IMR-90 (cell line): ENCODE measurements around the gene OTOA. TPM values are rescaled to one million over a fixed set of nuclear protein-coding genes. Genes with fewer than 3 reads are reported as not detected.
A peak's percentile ranks its signal among the peaks of the same experiment; 100 is the strongest.

Experiments
- ATAC-seq: fragments of 200-7000 bp; cut with Tn5 transposase; 2 replicates; pipeline ENCODE4 v1.9.1; 2020; ENCODE audit warnings: low read depth, mild to moderate bottlenecking, moderate library complexity
- BruUV-seq: library from RNA; stranded (reverse); fragments of 400-500 nt; replicated peaks from 2 replicates; lab custom pipeline; 2021; lab: Mats Ljungman, UMichigan
- CTCF ChIA-PET: fragments of 300-600 bp; formaldehyde crosslinking; extraction: SDS; loops from one replicate; lab custom pipeline; 2021; ENCODE audit warnings: antibody characterized with exemption; lab: Yijun Ruan, JAX
- POLR2A ChIA-PET: fragments of 300-600 bp; sonication (Branson Sonifier 250); formaldehyde crosslinking; loops from one replicate; lab custom pipeline; 2022; ENCODE audit warnings: antibody characterized with exemption; ENCODE audit not compliant: unreplicated experiment; lab: Charles Lee
- DNase-seq: peaks from one replicate; pipeline ENCODE4 v3.0.0; 2013
- H2AFZ ChIP-seq: replicated peaks from 2 replicates; pipeline ENCODE3; 2013; ENCODE audit warnings: low read length, mild to moderate bottlenecking; ENCODE audit not compliant: poor library complexity
- H2AK5ac ChIP-seq: 2 replicates; pipeline ENCODE4 v1.6.1; 2013; ENCODE audit warnings: low read depth, low read length, inconsistent platforms
- H2AK9ac ChIP-seq: replicated peaks from 2 replicates; pipeline ENCODE3; 2013; ENCODE audit warnings: mild to moderate bottlenecking, low read depth, low read length, moderate library complexity; ENCODE audit not compliant: poor library complexity
- H2BK120ac ChIP-seq: 2 replicates; pipeline ENCODE4 v1.6.1; 2013; ENCODE audit warnings: low read depth, low read length, inconsistent platforms
- H2BK15ac ChIP-seq: 3 replicates; pipeline ENCODE4 v1.6.1; 2013; ENCODE audit warnings: low read depth, low read length, inconsistent platforms
- H2BK20ac ChIP-seq: 2 replicates; pipeline ENCODE4 v1.6.1; 2013; ENCODE audit warnings: low read depth, mild to moderate bottlenecking, inconsistent platforms, low read length, moderate library complexity
- H2BK5ac ChIP-seq: 2 replicates; pipeline ENCODE4 v1.6.1; 2013; ENCODE audit warnings: mild to moderate bottlenecking, low read depth, low read length, inconsistent platforms; ENCODE audit not compliant: poor library complexity, severe bottlenecking
- H3K14ac ChIP-seq: replicated peaks from 2 replicates; pipeline ENCODE4 v1.6.1; 2013; ENCODE audit warnings: low read depth, low read length, inconsistent platforms
- H3K18ac ChIP-seq: 2 replicates; pipeline ENCODE4 v1.6.1; 2013; ENCODE audit warnings: low read depth, low read length, control low read depth
- H3K23ac ChIP-seq: 2 replicates; pipeline ENCODE4 v1.6.1; 2013; ENCODE audit warnings: low read depth, low read length, inconsistent platforms
- H3K27ac ChIP-seq: 2 replicates; pipeline ENCODE4 v1.5.1; 2013; ENCODE audit warnings: mild to moderate bottlenecking, control low read depth, low read length; ENCODE audit not compliant: insufficient read depth
- H3K27me3 ChIP-seq: 2 replicates; pipeline ENCODE4 v1.6.1; 2013; ENCODE audit warnings: low read length; ENCODE audit not compliant: control insufficient read depth, insufficient read depth
- H3K36me3 ChIP-seq: 2 replicates; pipeline ENCODE4 v1.6.1; 2013; ENCODE audit warnings: low read length, mixed read lengths; ENCODE audit not compliant: control insufficient read depth, insufficient read depth
- H3K4ac ChIP-seq: 2 replicates; pipeline ENCODE4 v1.6.1; 2013; ENCODE audit warnings: low read depth, low read length, inconsistent platforms
- H3K4me1 ChIP-seq: 2 replicates; pipeline ENCODE4 v1.6.1; 2013; ENCODE audit warnings: low read length, mixed read lengths; ENCODE audit not compliant: control insufficient read depth, insufficient read depth
- H3K4me2 ChIP-seq: 2 replicates; pipeline ENCODE4 v1.6.1; 2013; ENCODE audit warnings: low read depth, mild to moderate bottlenecking, control low read depth, low read length, moderate library complexity
- H3K4me3 ChIP-seq: 2 replicates; pipeline ENCODE4 v1.5.1; 2013; ENCODE audit warnings: low read depth, mild to moderate bottlenecking, control low read depth, low read length, moderate library complexity; ENCODE audit not compliant: insufficient read depth
- H3K56ac ChIP-seq: 2 replicates; pipeline ENCODE4 v1.6.1; 2013; ENCODE audit warnings: low read length, inconsistent platforms; ENCODE audit not compliant: insufficient read depth; ENCODE audit errors: extremely low read depth
- H3K79me1 ChIP-seq, 2 experiments: 2 replicates each; pipeline ENCODE4 v1.6.1; 2013; ENCODE audit warnings: low read length in 2 of 2, inconsistent platforms in 1 of 2, low read depth in 1 of 2
- H3K9ac ChIP-seq: 2 replicates; pipeline ENCODE4 v1.6.1; 2013; ENCODE audit warnings: low read depth, low read length, control low read depth
- H3K9me1 ChIP-seq: 2 replicates; pipeline ENCODE4 v1.6.1; 2013; ENCODE audit warnings: low read length, inconsistent platforms; ENCODE audit not compliant: insufficient read depth
- H3K9me3 ChIP-seq: 2 replicates; pipeline ENCODE4 v1.6.1; 2013; ENCODE audit warnings: low read length; ENCODE audit not compliant: control insufficient read depth, insufficient read depth
- H4K20me1 ChIP-seq: 2 replicates; pipeline ENCODE4 v1.6.1; 2013; ENCODE audit warnings: low read length, inconsistent platforms; ENCODE audit not compliant: insufficient read depth
- H4K5ac ChIP-seq: 2 replicates; pipeline ENCODE4 v1.6.1; 2013; ENCODE audit warnings: mild to moderate bottlenecking, low read depth, low read length, control low read depth
- H4K8ac ChIP-seq, 2 experiments: 2 replicates each; pipeline ENCODE4 v1.6.1; 2013; ENCODE audit warnings: low read depth in 2 of 2, low read length in 2 of 2, control low read depth in 1 of 2, inconsistent platforms in 1 of 2
- H4K91ac ChIP-seq: 2 replicates; pipeline ENCODE4 v1.6.1; 2013; ENCODE audit warnings: low read depth, low read length, inconsistent platforms; ENCODE audit not compliant: insufficient read depth
- CEBPB ChIP-seq: IDR thresholded peaks from 2 replicates; pipeline ENCODE4 v1.6.1; 2012; ENCODE audit warnings: low read depth, low read length, improper control_type of control experiment
- POLR2A ChIP-seq: IDR thresholded peaks from 2 replicates; pipeline ENCODE4 v1.6.1; 2012; ENCODE audit warnings: mild to moderate bottlenecking, low read depth, low read length
- RAD21 ChIP-seq: IDR thresholded peaks from 2 replicates; pipeline ENCODE4 v1.6.1; 2012; ENCODE audit warnings: low read length, improper control_type of control experiment
- SMC3 ChIP-seq: fragments of 150-350 bp; IDR thresholded peaks from 2 replicates; pipeline ENCODE4 v1.6.1; 2016; ENCODE audit warnings: low read depth, mild to moderate bottlenecking, antibody characterized with exemption, low read length, moderate library complexity
- WGBS, 2 experiments: methylation state at CpG; one replicate each; pipeline versions ENCODE4 v1.1.5 to v1.1.7; 2013; ENCODE audit warnings: missing lambda C conversion rate in 2 of 2; ENCODE audit not compliant: insufficient read length in 1 of 2; ENCODE audit errors: extremely low coverage in 2 of 2; 5-methylcytosine and 5-hydroxymethylcytosine counted together
- dilution Hi-C: fragments of 300-500 bp; cut with HindIII; formaldehyde crosslinking; loops from one replicate; pipeline ENCODE4 v1.14.3; 2018; ENCODE audit warnings: low sequenced_read_pairs; ENCODE audit not compliant: unreplicated experiment
- in situ Hi-C: fragments of 300-500 bp; cut with MboI; formaldehyde crosslinking; loops from 3 replicates; pipeline ENCODE4 v1.14.3; 2019; ENCODE audit warnings: low sequenced_read_pairs, inconsistent platforms, mixed read lengths
- intact Hi-C: fragments of 100-400 bp; cut with micrococcal nuclease; formaldehyde crosslinking; loops from 2 replicates; pipeline ENCODE4 v1.10.0; 2022
- polyA plus RNA-seq, 3 experiments: library from polyadenylated mRNA; depleted of rRNA; stranded (reverse); fragments of >200 nt; gene quantifications; 2 replicates each; pipeline ENCODE4 v1.2.3, GENCODE V29; 2012; ENCODE audit warnings: low replicate concordance in 1 of 3
- total RNA-seq: library from RNA; depleted of rRNA; stranded (reverse); fragments of >200 nt; gene quantifications from 2 replicates; pipeline ENCODE4 v1.2.3, GENCODE V29; 2012
- TF ChIP-seq, protein P1 (sequence below): conservative IDR thresholded peaks from 2 replicates; pipeline ENCODE4 v1.5.1; 2012; ENCODE audit warnings: mild to moderate bottlenecking, low read depth, low read length, improper control_type of control experiment
- TF ChIP-seq, protein P2 (sequence below): fragments of 150-350 bp; IDR thresholded peaks from 2 replicates; pipeline ENCODE4 v1.6.1; 2017; ENCODE audit warnings: mild to moderate bottlenecking, antibody characterized with exemption, low read length, low read depth

OTOA gene
- total and polyA plus RNA-seq, 2 of the 4 experiments (the other 2 are of a cell fraction) = 0.02 TPM; not detected in 1

DNA sequence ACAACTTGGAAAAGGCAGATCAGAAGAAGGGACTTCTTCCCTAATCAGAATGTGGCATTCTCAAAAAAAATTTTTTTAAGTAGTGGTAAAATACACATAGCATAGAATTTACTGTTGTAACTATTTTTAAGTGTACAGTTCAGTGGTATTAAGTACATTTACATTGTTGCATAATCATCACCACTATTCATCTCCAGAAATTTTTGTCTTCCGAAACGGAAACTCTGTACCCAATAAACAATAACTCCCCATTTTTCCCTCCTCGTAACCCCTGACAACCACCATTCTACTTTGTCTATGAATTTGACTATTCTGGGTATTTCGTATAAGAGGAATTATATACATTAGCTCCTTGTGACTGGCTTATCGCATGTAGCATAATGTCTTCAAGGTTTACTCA is 45.5 kb upstream of the OTOA start:
- Histone ChIP-seq H4K91ac (no peak overlapping the region), H2AK5ac (no peak overlapping the region), H2BK20ac (no peak overlapping the region), H3K9me1 (no peaks in the 10 kb centered on the region), H4K20me1 (0 out of 2 replicates have a peak, but pooled peaks cover 3% of the 10 kb centered on the region), H3K4me3 (no peak overlapping the region), H2BK120ac (no peak overlapping the region), H4K8ac (no peak overlapping the region), H3K9me3 (no peaks in the 10 kb centered on the region), H3K79me1 (peaks cover 44 to 57% of the 10 kb centered on the region in 2 experiments), H3K36me3 (peaks cover 6% of the 10 kb centered on the region; the same call in 1 of the 2 replicates), H3K4me1 (no peaks in the 10 kb centered on the region), H3K23ac (no peak overlapping the region), H3K4me2 (no peak overlapping the region), H2BK5ac (no peak overlapping the region), H3K4ac (no peak overlapping the region), H3K27me3 (no peaks in the 10 kb centered on the region), H2AFZ (no peak overlapping the region), H2AK9ac (no peak overlapping the region), H3K18ac (no peak overlapping the region), H3K9ac (no peak overlapping the region), H3K14ac (no peak overlapping the region), H4K5ac (no peak overlapping the region), H2BK15ac (no peak overlapping the region), H3K27ac (no peak overlapping the region), H3K56ac (no peak overlapping the region)
- dilution Hi-C loops (no loop called here), intact Hi-C loops (no loop called here), in situ Hi-C loops (no loop called here)
- WGBS, 2 experiments = no CpG with 5 or more reads among the region's 5 CpGs
- no peak for ATAC-seq
- ChIA-PET CTCF (no interaction called here), POLR2A (no interaction called here)
- BruUV-seq = no TSS peak
- TF ChIP-seq POLR2A = no peak
- TF ChIP-seq, protein P1, sequence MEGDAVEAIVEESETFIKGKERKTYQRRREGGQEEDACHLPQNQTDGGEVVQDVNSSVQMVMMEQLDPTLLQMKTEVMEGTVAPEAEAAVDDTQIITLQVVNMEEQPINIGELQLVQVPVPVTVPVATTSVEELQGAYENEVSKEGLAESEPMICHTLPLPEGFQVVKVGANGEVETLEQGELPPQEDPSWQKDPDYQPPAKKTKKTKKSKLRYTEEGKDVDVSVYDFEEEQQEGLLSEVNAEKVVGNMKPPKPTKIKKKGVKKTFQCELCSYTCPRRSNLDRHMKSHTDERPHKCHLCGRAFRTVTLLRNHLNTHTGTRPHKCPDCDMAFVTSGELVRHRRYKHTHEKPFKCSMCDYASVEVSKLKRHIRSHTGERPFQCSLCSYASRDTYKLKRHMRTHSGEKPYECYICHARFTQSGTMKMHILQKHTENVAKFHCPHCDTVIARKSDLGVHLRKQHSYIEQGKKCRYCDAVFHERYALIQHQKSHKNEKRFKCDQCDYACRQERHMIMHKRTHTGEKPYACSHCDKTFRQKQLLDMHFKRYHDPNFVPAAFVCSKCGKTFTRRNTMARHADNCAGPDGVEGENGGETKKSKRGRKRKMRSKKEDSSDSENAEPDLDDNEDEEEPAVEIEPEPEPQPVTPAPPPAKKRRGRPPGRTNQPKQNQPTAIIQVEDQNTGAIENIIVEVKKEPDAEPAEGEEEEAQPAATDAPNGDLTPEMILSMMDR = no peak
- TF ChIP-seq SMC3 = no peak
- no peak for TF ChIP-seq RAD21
- TF ChIP-seq, protein P2, sequence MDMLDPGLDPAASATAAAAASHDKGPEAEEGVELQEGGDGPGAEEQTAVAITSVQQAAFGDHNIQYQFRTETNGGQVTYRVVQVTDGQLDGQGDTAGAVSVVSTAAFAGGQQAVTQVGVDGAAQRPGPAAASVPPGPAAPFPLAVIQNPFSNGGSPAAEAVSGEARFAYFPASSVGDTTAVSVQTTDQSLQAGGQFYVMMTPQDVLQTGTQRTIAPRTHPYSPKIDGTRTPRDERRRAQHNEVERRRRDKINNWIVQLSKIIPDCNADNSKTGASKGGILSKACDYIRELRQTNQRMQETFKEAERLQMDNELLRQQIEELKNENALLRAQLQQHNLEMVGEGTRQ = no peak
- TF ChIP-seq CEBPB = peak; percentile 32; the same call in 1 of the 2 replicates
- DNase-seq = no peak
